Non-pigmented ciliary epithelial cell (primary cell): ENCODE results near the gene SSTR5.

Source experiments
- DNase-seq: peaks from one replicate; pipeline ENCODE4 v3.0.0-alpha.2; 2010; ENCODE audit warnings: low read depth

The SSTR5 gene

DNA sequence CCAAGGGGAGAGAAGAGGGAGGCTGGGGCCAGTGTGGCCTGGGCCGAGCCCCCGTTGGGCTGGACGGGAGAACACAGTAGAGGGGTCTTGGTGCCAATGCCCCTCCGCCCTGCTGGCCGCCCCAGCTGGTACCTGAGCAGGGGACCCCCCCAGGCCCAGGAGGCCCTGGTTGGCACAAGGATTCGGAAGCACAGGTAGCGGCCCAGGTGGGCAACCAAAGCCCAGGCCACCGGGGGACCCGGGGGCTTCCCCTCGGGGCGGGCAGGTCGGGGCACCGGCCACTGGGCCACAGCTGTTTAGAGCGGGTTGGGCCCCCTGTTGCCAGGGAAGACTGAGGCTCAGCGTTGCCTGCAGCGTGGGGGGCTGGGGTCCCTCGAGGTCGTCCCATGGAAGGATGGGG is 51.7 kb downstream of the SSTR5 start:
- no peak for DNase-seq

DNA sequence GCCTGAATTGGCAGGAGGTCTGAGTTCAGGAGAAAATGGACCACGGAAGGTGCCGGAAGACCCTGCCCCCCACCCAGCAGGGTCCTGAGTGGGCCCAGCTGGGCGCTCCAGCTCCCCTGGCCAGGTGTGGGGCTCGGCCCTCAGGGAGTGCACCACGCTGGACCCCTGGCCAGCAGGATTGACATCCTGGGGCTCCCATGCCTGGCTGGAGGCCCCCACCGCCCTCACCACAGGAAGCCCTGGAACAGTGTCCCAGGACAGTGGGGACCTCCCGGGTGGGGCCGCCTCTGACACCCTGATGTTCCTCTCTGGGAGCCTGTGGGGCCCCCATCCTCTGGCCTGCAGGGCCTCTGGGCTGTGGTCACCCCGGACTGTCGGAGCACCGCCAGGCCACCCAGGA is 52.2 kb downstream of the SSTR5 start:
- no peak for DNase-seq

DNA sequence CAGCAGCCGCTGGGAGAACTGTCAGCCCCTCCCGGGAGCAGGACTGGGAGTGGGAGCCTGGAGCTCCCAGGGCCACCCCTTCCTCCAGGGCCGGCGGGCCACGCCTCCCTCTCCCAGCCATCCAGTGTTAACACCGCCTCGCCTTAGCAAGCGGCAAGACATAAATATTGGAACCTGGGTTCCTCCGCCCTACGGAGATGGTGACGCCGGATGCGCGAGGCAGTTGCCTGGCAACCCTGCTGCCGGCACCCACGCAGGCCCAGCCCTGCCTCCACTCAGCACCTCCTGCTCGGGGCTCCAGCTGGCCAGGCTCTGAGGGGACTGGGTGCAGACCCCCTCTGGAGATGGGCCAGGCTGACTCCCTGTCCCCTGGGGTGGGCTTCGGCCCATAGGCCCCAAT is 52.9 kb downstream of the SSTR5 start:
- DNase-seq, result no peak

DNA sequence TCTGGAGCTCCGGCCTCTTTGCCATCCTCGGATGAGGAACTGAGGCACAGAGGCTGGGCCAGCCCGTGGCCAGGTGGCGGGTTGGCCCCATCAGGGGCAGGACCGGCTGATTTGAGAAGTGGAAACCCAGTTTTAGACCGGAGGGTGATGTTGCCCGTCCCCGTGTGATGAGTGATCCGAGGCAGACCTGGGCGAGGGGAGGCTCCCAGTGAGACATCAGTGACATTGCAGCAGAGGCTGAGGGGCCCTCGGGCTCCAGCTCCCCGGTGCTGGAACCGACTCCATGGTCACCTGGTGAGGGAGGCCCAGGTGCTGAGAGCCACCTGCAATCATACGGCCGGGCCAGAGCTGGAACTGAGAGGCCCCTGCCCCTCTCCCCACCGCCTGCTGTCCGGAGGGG is 53.5 kb downstream of the SSTR5 start:
- no peak for DNase-seq

DNA sequence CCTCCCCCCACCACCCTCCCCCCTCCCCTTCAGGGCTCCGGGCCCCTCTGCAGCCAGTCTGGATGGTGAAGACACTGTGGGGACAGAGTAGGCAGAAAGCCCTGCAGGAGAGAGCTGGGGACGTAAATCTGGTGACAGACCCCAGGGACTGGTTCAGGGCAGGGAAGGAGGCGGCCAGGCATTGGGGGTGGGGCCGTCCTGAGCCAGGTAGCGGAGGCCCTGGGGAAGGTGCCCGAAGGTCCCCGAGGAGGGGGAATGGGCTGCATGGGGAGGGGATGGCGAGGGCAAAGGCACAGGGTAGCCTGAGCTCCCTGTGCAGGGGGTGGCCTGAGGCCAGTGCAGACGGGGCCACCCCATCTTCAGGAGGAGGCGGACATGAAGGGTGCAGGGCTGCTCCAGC is 54.0 kb downstream of the SSTR5 start:
- no peak for DNase-seq

DNA sequence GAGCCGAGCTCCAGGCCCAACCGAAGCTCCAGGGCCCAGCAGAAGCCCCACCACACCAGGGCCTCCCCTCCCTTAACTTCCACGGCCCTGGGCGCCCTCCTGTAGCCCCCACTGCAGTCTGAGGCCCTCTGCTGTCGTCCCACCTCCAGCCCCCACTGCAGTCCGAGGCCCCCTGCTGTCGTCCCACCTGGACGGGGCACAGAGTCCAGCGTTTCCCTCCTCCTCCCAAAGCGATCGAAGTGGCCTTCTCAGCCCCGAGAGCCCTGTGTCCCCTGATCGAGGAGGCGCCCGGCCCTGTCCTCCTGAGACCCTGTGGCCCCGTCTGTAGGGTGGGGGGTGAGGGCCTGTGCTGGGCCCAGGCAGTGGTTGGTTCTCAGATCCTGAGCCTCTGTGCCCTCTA is 54.6 kb downstream of the SSTR5 start:
- DNase-seq, result no peak

DNA sequence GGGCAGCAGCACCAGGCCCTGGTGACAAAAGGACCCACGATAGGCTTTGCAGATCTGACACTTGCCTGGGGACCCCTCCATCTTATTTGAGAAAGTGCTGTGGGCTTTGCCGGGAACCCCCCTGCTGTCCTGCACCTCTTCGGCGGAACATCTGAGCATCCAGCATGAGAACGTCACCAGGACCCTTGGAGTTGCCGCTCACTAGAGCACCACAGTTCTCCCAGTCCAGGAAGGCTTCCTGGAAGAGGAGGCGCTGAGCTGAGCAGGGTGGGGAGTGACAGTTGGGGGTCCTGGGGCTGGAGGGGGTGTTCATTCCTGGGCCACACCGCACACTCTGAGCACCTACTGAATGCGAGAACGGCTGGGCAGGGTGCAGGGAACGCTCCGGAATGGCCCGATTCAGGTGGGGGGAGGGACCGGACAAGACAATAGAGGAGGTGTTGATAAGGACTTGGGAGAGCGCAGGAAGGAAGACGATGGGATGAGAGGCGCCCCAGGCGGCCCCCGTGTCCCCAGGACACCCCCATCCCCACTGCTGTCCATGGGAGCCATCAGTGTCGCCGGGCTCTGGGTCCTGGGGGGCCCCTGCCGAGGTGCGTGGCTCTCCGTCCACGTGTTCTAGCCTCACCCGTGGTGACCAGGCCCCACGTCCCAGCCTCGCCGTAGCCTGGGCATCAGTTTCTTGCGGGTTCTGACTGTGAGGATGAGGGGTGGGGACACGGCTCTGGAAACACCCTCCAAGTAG is 55.6 kb downstream of the SSTR5 start:
- no peak for DNase-seq

DNA sequence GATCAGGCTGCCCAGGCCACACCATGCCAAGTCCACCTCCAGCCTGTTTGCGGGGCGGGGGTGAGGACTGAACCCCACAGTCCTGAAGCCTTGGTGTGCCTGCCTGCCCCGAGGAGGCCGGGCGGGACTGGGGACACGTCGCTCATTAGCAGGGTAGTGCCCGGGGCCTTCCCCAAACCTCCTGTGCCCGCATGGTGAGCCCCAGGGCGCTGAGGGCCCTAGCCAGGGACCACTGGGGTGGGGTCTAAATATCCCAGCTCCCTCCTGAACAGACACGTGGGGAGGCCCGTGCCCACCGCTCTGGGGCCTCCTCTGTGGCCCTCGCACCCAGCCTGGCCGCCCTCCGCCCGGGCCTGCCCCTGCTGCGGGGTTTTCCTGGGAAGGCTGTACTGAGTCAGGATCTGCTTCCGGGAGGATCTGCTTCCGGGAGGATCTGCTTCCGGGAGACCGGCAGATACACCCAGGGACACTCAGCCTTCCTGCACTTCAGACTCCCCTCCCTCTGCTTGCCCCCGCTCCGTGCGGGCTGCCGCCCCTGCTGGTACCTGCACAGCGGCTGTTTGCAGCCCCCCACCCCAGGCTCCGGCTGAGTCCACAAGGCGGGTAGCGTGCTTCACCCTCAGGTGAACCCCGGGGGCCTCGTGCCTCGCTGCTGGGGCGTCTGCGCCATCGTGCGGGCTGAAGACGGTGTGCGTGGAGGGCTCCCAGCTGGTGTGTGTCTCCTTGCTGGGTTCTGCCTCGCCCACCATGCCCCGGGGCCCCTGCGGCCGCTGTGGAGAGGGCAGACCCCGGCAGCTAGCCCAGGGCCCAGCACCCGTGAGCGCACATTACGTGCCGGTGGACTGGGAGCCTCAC is 56.8 kb downstream of the SSTR5 start:
- DNase-seq, result no peak

DNA sequence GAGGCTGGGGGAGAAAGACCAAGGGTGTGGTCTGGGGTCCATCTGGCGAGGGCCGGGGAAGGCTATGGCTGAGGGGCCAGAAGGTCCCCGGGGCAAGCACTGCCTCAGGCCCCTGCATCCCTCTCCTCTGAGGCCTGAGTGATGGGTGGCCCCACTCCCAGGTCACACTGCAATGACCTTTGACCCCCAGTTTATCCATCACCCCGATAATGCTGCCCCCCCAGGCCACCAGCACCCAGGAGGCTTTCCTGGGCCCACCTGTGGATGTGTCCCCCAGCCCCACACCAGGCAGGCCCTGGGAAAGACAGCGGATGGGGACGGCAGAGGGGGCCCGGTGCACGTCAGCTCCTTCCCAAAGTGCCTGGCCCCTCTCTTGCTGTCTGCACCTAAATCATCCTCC is 57.8 kb downstream of the SSTR5 start:
- DNase-seq, result no peak
